OCI-LY3 (cell line): ENCODE results near the gene CTDP1.

ENCODE experiments used
- EZH2phosphoT487 ChIP-seq: fragments of 200-600 bp; shearing (Covaris generic); IDR thresholded peaks from 2 replicates; pipeline ENCODE4 v1.6.1; 2018; ENCODE audit warnings: antibody characterized with exemption, mixed run types, low read depth
- TF ChIP-seq, protein P1 (sequence below): fragments of 200-600, 300-600 bp; sonication (generic); IDR thresholded peaks from 2 replicates; pipeline ENCODE4 v1.5.1; 2014; ENCODE audit warnings: antibody characterized with exemption, low read length, low read depth

GRCh38 chr18:79707239-79707638 lies 27.6 kb downstream of the CTDP1 start:
- TF ChIP-seq, protein P1, sequence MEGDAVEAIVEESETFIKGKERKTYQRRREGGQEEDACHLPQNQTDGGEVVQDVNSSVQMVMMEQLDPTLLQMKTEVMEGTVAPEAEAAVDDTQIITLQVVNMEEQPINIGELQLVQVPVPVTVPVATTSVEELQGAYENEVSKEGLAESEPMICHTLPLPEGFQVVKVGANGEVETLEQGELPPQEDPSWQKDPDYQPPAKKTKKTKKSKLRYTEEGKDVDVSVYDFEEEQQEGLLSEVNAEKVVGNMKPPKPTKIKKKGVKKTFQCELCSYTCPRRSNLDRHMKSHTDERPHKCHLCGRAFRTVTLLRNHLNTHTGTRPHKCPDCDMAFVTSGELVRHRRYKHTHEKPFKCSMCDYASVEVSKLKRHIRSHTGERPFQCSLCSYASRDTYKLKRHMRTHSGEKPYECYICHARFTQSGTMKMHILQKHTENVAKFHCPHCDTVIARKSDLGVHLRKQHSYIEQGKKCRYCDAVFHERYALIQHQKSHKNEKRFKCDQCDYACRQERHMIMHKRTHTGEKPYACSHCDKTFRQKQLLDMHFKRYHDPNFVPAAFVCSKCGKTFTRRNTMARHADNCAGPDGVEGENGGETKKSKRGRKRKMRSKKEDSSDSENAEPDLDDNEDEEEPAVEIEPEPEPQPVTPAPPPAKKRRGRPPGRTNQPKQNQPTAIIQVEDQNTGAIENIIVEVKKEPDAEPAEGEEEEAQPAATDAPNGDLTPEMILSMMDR = no peak
- TF ChIP-seq EZH2phosphoT487 = no peak
